NB4 (cell line): Measurements from ENCODE around the gene ILK.

Experiments used
- CTCF ChIP-seq: IDR thresholded peaks from one replicate; pipeline ENCODE4 v1.5.1; 2012; ENCODE audit warnings: low read depth, low read length
- MAX ChIP-seq: IDR thresholded peaks from 2 replicates; pipeline ENCODE4 v1.6.1; 2011; ENCODE audit warnings: low read depth, low read length
- MYC ChIP-seq: IDR thresholded peaks from 2 replicates; pipeline ENCODE4 v1.6.1; 2011; ENCODE audit warnings: low read depth, low read length
- POLR2A ChIP-seq: IDR thresholded peaks from 2 replicates; pipeline ENCODE4 v1.6.1; 2011; ENCODE audit warnings: mild to moderate bottlenecking; ENCODE audit not compliant: insufficient read length; ENCODE audit errors: extremely low read depth

GRCh38 chr11:6625156-6625831 is 21.7 kb downstream of the ILK start:
- TF ChIP-seq CTCF = no peak
- TF ChIP-seq POLR2A = no peak
- no peak for TF ChIP-seq MYC
- no peak for TF ChIP-seq MAX
